Heart left ventricle (tissue), 13 donors: ENCODE measurements around the gene MED10.

Experiments
- POLR2A ChIP-seq, 2 donors: fragments of 450-650 bp; IDR thresholded peaks; one replicate each; pipeline ENCODE4 v1.6.1; 2017; ENCODE audit warnings: antibody characterized with exemption in 2 of 2, mild to moderate bottlenecking in 2 of 2, moderate library complexity in 2 of 2
- TF ChIP-seq, protein P1 (sequence below), 12 donors: fragments of 200-600 bp; sonication (generic) in 4 of 12; IDR thresholded peaks; one replicate each; pipeline versions ENCODE4 v1.5.0 to v1.8.0; 2018 to 2022; ENCODE audit warnings: antibody characterized with exemption in 12 of 12, mild to moderate bottlenecking in 5 of 12
- donor health status: ischemic (EF 13 %, LVEDD 7.1; RV severe dilation, severe dysfunction).
- donor health status: DM: no; HTN: yes; CAD: no.
- donor health status: DM: no; HTN: no; CAD: no.
- donor health status: ischemic (EF 25% LVEDD 6.9; RV normal size, moderate dysfunction).
- donor health status: ischemic (EF 25% LVEDD 5.7; RV mildly dilated, moderate dysfunction).
- donor health status: ischemic (EF 35%, LVEDD 5.7; RV mildly dilated, moderate dysfunction).
- donor health status: nonischemic (EF 11% LVEDD 7.7; RV severe dilation, severe dysfunction).
- donor health status: DM: yes; HTN: yes; CAD: no.
- donor health status: PGD.
- donor health status: ischemic (EF 29% LVEDD 5.4; RV normal size, mild dysfunction).
- donor health status: nonischemic (EF 23%, LVEDD 6.1; RV moderate dilation, normal function).

DNA sequence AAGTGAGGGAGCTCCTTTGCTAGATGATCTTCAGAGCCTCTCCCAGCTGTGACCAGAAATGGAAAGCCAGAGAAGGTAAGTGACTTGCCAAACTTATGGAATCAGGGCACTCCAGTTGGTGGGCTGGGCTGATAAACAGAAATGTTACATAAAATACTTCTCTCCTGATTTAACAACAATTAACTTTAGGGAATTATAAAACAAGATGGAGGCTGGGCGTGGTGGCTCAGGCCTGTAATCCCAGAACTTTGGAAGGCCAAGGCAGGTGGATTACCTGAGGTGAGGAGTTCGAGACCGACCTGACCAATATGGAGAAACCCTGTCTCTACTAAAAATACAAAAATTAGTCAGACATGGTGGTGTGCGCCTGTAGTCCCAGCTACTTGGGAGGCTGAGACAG lies 899 bp upstream of the MED10 start:
- TF ChIP-seq POLR2A (IDR thresholded peaks at IDR 0.05): no peak
- TF ChIP-seq, protein P1, sequence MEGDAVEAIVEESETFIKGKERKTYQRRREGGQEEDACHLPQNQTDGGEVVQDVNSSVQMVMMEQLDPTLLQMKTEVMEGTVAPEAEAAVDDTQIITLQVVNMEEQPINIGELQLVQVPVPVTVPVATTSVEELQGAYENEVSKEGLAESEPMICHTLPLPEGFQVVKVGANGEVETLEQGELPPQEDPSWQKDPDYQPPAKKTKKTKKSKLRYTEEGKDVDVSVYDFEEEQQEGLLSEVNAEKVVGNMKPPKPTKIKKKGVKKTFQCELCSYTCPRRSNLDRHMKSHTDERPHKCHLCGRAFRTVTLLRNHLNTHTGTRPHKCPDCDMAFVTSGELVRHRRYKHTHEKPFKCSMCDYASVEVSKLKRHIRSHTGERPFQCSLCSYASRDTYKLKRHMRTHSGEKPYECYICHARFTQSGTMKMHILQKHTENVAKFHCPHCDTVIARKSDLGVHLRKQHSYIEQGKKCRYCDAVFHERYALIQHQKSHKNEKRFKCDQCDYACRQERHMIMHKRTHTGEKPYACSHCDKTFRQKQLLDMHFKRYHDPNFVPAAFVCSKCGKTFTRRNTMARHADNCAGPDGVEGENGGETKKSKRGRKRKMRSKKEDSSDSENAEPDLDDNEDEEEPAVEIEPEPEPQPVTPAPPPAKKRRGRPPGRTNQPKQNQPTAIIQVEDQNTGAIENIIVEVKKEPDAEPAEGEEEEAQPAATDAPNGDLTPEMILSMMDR (IDR thresholded peaks at IDR 0.05): no peak
